HG03439 (cell line): ENCODE measurements around the gene GPT2.
A peak's percentile ranks its signal among the peaks of the same experiment; 100 is the strongest.

Source experiments
- ATAC-seq: cut with Tn5 transposase; IDR thresholded peaks from one replicate; pipeline ENCODE4 v1.9.1; 2021; ENCODE audit warnings: mild to moderate bottlenecking, moderate library complexity; ENCODE audit not compliant: unreplicated experiment

Gene GPT2

DNA sequence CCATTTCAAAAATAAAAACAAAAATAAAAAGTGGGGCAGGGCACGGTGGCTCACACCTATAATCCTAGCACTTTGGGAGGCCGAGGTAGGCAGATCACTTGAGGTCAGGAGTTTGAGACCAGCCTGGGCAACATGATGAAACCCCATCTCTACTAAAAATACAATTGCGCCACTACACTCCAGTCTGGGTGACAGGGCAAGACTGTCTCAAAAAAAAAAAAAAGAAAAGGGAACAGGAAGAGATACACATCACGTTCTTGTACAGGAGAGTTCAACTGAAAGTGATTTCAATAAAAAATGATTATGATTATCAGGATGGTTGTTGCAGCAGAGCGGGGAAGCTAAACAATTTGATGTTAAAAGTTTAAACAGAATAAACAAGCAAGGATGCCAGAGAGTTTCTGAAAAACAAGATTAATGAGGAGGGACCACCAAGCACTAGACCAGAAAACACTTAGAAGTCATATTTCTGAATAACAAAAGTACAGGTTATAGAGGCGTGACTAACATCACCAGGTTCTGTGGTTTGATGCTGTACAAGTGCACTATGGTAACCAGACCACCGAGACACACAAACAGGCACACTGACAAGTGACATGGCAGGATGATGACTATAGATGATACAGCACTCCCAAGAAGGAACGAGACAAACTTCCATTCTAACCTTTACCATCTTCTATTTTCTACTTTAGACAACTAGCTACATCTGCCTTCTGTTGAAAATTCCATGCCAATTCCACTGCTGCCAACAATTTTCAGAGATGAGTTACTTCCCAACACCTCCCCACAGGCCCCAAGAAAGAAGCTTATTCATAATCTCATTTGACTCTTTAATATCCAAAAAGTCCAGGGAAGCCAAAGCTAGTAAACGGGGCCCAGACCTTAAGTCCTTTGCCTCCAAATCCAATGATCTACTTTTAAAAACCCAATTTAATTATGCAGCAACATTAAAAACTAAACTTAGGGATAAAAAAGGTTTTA, 77.5 kb downstream of the GPT2 start:
- ATAC-seq: no peak

DNA sequence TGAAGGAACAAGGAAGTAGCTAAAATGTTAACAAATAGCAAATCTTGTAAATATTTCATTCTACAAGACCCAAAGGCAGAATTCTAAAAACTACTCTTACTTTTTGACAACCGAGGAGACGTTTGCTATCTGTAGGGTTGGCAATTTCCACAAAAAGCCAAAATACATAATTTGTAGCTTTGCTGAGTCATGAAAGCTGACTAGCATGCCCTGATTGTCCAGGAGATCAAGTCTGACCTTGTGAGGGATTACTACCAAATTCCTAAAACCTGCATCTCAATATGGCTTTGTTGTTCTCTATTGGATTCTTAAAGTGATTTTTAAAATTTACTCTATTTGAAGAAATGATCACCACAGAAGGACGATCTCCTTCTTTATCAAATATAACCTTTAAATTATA, 78.5 kb downstream of the GPT2 start:
- no peak for ATAC-seq

DNA sequence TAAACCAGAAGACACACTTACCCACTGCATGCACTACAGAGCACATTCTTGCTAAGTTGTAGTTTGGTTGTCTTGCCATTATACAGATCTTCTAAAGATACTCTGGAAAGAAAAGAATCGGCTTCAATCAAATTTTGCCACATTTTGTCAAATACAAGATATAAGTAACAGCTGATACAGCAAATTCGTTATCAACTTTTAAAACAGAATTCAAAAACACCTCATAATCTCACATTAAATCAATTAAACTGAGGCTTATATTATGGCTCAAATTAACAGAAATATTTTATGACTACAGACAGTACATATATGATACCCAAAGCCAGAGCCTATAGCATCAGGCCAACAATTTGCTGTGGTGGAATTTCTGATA, 83.9 kb downstream of the GPT2 start:
- ATAC-seq: no peak

DNA sequence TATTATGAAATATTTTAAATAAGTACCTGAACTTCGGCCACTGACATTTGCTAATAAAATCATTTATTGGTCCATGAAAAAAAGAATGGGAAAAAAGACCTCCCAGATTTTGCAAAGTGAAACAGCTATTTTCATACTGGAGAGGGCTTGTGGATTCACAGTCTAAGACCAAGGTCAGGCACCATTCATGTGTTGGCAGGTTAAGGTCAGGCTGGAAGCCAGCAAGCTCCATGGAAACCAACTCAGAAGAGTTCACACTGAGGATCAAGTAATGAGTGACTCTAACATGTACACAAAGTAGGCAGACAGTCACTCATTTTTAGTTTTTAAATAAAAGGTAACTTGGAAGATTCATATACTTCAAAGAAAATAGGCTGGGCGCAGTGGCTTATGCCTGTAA, 85.9 kb downstream of the GPT2 start:
- ATAC-seq: no peak

DNA sequence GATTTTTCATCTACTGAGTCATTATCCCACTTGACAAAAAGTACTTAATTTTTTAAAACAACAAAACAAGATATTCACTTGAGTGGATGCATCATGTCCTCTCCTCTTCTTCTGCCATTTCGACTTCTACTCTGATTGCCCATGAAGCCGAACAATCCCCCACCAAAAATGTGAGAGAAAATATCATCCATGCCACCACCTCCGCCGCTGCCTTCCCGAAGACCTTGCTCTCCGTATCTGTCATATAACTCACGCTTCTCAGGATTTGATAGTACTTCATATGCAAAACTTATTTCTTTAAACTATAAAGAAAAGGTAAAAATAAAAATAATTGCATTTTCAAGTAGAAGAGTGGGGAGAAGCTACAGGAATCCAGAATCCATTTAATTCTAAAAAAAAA, 87.1 kb downstream of the GPT2 start:
- no peak for ATAC-seq

DNA sequence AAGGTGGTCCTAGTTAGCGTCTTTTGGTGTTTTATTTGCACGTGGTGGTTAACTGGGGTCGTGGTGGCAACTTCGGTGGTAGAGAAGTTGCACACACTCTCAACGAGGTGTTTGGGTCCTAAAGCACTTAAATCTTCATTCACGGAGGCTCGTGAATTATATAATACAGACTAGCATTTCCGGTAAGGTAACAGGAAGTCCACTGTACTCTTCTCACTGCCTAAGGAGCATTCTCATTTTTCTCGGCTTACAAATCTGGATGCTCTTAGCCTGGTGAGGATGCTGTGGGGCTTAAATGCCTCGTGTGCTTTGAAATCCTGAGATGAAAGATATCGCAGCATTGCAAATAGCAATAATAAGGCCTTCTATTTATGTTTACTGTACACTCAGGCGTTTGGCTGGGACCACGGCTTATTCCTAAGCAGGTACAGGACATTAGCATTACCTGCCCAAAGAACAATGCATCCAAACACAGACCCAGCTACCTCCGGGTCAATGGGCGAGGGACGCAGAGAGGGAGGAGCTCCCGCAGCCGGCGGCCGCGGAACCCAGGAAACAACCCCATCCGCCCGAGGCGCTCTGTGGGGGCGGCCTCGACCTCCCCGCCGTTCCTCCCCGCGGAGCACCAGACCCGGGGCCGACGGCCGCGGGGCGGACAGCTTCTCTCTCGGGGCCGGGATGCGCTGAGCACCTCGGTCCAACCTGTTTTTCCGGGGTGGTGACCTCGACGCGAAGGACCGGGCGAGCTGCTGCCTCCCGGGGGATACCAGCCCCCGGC, 88.5 kb downstream of the GPT2 start:
- ATAC-seq: peak; percentile 50

DNA sequence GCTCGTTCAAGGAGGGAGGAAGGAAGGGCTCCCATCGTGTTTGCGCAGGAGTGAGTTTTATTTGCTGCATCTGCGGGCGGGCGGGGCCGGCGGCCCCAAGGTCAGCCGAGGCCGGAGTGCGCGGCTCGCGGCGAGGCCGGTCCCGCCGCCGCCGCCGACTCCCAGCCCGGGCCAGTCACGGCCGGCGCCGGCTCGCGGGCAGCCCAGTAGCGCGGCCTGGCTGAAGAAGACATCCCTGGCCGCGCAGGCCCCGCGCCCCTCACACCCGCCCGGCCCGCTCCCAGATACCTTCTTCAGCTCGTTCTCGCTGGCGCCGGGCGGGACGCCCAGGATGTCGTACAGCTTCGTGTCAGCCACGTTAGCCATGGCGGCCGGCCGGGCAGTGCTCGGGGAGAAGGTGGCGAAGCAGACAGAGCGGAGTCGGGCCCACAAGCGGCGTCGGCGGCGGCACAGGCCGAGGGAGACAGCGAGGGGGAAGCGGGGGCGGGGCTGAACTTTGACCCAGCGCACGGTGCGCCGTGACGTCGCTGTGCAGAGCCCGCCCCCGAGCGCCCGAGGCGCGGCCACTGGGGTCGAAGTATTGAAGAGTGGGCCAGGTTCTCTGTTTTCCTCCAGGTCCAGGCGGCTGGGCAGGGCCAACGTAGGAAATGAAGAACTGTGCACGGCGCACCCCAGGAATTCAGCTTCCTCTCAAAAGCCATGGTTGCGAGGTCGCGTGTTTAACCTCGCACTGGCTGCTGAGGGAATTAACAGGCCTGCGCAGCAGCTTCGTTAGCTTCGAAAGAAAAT, 89.2 kb downstream of the GPT2 start, which contains the start of gene DNAJA2:
Gene DNAJA2, minus strand, starts transcription at position 468 of the 789 bp plus-strand sequence. Its CDS starts 102 bp downstream, at position 366.
- peak; percentile 79 for ATAC-seq

DNA sequence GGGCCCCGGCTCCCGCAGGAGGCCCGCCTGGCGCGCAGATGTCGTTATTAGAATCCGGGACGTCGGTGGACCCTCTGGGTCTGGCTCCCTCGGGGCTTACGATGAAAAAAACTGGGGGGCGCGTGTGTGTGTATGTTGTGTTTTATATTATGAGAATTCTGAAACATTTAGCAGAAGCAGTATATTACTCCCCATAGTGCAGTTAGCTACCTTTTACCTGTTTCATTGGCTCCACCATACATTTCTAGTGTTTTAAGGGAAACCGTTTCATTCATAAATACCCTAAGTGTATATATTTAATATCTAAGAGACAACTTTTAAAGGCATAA, 89.8 kb downstream of the GPT2 start:
- ATAC-seq: no peak

DNA sequence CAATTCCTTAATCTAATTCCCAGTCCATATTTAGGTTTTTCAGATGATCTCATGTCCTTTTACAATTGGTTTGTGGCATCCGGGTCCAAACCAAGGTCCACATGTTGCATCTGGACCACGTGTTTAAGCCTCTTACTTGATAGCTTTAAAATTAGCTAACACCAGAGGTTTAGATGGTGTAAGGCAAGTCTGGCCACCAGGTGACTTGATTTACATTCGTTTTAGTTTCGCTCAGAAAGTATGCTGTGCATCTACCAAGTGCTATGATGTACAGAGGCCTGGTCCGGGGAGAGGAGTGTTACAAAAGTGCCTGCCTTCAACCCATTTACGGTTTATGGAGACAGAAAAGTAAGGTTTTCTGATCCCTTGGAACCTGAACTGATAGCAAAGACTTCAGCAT, 90.2 kb downstream of the GPT2 start:
- ATAC-seq: peak; percentile 36

DNA sequence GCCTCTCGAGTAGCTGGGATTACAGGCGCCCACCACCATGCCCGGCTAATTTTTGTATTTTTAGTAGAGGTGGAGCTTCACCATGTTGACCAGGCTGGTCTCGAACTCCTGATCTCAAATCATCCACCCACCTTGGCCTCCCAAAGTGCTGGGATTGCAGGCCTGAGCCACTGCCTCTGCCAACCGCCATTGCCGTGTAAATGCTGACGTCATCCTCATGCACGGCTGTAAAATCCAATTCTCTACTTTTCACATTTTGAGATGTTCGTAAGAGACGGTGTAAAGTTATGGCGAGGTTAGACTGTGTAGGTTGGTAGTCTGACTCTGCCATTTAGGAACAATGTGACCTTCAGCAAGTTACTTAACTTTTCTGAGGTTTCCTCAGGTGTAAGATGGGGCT, 91.0 kb downstream of the GPT2 start:
- no peak for ATAC-seq

DNA sequence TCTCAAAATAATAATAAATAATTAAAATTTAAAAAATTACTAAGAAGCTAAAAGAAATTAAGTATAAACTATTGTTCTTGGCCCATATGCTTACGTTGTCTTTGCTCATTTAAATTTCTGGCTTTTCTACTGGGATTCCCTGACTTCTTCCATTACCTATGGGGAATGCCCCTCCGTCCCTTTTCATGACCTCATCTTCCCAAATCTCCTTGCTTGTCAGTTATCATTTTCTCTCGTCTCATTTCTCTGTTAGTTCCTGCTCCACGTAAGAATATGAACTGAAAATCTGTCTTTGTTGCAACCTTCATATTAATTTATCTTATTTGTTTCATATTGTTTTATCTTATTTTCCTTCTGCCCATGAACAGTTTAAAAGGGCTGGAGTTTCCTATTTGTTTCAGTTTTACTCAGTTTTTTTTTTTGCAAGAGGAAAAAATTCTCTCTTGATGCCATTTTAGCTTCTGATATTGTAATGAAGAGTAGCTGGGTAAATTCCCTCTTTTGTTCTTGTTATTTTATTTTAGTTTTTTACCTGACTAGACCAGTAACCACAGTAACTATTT, 91.8 kb downstream of the GPT2 start:
- no peak for ATAC-seq

DNA sequence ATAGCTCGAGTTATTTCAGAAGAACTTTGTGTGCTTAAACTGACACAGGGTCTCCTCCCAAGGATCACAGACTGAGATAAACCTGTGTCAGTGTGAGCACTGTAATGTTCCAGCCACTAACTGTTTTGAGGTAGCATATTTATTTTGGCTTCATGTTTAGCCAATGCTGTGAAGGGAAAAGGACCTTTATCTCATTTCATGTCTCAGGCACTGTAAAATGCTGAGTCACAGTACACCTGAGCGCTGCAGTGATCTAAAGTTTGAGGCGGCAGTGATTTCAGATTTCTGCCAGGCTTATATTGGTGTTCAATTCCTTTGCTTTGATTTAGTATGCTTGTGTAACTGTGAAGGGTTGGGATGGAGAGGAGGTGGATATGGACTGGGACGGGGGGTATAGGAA, 92.4 kb downstream of the GPT2 start:
- ATAC-seq: no peak
